ENCODE results near the gene TOMM20. TPM values are rescaled to one million over a fixed set of nuclear protein-coding genes. Genes with fewer than 3 reads are reported as not detected.
A peak's percentile ranks its signal among the peaks of the same experiment; 100 is the strongest.

The TOMM20 gene
- total RNA-seq, 1 experiment from 2014 or later, result 184 TPM

DNA sequence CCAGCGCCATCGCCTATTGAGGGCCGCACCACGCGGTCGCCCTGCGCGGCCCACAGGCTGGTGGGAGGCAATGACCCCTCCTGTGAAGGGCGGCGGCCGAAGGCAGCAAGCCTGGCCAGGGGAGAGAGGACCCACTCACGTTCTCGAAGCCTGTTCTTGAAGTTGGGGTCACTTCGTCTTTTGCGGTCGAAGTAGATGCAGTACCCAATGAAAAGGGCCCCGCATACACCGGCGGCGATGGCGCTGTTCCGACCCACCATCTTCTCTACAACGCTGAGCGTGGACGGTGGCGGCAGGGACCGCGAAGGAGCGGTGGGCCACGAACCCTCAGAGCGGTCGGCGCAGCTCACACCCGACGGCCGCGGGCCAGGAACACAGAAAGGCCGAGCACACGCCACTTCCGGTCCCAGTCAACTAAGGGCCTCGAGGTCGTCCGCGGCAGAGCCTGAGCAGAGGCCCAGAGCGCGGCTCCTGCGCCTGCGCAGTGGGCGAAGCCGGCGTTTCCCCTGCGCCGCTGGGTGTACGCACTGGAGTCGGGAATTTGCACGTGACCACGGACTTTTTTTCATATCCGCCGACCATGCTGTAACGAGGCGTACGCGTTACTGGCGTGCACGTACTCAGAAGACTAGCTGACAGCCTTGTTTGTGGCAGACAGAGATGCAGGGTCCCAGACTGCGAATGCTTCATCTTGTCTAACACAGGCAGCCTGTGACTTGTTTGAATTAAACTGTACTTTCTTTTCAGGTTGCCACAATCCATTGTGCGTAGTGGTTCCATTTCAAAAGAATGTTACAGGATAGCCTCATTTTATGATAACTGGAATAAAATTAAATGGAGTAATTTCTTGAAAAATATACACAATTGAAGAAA, at the start of gene TOMM20 (continued):
- TF ChIP-seq, protein P1, sequence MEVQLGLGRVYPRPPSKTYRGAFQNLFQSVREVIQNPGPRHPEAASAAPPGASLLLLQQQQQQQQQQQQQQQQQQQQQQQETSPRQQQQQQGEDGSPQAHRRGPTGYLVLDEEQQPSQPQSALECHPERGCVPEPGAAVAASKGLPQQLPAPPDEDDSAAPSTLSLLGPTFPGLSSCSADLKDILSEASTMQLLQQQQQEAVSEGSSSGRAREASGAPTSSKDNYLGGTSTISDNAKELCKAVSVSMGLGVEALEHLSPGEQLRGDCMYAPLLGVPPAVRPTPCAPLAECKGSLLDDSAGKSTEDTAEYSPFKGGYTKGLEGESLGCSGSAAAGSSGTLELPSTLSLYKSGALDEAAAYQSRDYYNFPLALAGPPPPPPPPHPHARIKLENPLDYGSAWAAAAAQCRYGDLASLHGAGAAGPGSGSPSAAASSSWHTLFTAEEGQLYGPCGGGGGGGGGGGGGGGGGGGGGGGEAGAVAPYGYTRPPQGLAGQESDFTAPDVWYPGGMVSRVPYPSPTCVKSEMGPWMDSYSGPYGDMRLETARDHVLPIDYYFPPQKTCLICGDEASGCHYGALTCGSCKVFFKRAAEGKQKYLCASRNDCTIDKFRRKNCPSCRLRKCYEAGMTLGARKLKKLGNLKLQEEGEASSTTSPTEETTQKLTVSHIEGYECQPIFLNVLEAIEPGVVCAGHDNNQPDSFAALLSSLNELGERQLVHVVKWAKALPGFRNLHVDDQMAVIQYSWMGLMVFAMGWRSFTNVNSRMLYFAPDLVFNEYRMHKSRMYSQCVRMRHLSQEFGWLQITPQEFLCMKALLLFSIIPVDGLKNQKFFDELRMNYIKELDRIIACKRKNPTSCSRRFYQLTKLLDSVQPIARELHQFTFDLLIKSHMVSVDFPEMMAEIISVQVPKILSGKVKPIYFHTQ (CRISPR knock-in tag; IDR thresholded peaks at IDR 0.05), result no peak
- TF ChIP-seq, protein P2, sequence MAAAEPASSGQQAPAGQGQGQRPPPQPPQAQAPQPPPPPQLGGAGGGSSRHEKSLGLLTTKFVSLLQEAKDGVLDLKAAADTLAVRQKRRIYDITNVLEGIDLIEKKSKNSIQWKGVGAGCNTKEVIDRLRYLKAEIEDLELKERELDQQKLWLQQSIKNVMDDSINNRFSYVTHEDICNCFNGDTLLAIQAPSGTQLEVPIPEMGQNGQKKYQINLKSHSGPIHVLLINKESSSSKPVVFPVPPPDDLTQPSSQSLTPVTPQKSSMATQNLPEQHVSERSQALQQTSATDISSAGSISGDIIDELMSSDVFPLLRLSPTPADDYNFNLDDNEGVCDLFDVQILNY (CRISPR knock-in tag; IDR thresholded peaks at IDR 0.05), result peak; percentile 72; the same call in 1 of the 2 replicates
- TF ChIP-seq, protein P3, sequence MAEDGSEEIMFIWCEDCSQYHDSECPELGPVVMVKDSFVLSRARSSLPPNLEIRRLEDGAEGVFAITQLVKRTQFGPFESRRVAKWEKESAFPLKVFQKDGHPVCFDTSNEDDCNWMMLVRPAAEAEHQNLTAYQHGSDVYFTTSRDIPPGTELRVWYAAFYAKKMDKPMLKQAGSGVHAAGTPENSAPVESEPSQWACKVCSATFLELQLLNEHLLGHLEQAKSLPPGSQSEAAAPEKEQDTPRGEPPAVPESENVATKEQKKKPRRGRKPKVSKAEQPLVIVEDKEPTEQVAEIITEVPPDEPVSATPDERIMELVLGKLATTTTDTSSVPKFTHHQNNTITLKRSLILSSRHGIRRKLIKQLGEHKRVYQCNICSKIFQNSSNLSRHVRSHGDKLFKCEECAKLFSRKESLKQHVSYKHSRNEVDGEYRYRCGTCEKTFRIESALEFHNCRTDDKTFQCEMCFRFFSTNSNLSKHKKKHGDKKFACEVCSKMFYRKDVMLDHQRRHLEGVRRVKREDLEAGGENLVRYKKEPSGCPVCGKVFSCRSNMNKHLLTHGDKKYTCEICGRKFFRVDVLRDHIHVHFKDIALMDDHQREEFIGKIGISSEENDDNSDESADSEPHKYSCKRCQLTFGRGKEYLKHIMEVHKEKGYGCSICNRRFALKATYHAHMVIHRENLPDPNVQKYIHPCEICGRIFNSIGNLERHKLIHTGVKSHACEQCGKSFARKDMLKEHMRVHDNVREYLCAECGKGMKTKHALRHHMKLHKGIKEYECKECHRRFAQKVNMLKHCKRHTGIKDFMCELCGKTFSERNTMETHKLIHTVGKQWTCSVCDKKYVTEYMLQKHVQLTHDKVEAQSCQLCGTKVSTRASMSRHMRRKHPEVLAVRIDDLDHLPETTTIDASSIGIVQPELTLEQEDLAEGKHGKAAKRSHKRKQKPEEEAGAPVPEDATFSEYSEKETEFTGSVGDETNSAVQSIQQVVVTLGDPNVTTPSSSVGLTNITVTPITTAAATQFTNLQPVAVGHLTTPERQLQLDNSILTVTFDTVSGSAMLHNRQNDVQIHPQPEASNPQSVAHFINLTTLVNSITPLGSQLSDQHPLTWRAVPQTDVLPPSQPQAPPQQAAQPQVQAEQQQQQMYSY (CRISPR knock-in tag; IDR thresholded peaks at IDR 0.05), result no peak
- TF ChIP-seq, protein P4, sequence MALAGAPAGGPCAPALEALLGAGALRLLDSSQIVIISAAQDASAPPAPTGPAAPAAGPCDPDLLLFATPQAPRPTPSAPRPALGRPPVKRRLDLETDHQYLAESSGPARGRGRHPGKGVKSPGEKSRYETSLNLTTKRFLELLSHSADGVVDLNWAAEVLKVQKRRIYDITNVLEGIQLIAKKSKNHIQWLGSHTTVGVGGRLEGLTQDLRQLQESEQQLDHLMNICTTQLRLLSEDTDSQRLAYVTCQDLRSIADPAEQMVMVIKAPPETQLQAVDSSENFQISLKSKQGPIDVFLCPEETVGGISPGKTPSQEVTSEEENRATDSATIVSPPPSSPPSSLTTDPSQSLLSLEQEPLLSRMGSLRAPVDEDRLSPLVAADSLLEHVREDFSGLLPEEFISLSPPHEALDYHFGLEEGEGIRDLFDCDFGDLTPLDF (CRISPR knock-in tag; IDR thresholded peaks at IDR 0.05), result no peak
- TF ChIP-seq ZNF232 (CRISPR knock-in tag; IDR thresholded peaks at IDR 0.05), result peak; percentile 57; the same call in 1 of the 2 replicates
- TF ChIP-seq, protein P5, sequence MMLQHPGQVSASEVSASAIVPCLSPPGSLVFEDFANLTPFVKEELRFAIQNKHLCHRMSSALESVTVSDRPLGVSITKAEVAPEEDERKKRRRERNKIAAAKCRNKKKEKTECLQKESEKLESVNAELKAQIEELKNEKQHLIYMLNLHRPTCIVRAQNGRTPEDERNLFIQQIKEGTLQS (CRISPR knock-in tag; conservative IDR thresholded peaks at IDR 0.05), result no peak
- TF ChIP-seq OVOL2 (CRISPR knock-in tag; IDR thresholded peaks at IDR 0.05; ENCODE audit: borderline replicate concordance), result no peak
- no peak for TF ChIP-seq ZNF138 (CRISPR knock-in tag; conservative IDR thresholded peaks at IDR 0.05)
- TF ChIP-seq ZNF671 (CRISPR knock-in tag; IDR thresholded peaks at IDR 0.05), result no peak
- TF ChIP-seq HMGA2 (CRISPR knock-in tag; IDR thresholded peaks at IDR 0.05), result no peak
- TF ChIP-seq, protein P6, sequence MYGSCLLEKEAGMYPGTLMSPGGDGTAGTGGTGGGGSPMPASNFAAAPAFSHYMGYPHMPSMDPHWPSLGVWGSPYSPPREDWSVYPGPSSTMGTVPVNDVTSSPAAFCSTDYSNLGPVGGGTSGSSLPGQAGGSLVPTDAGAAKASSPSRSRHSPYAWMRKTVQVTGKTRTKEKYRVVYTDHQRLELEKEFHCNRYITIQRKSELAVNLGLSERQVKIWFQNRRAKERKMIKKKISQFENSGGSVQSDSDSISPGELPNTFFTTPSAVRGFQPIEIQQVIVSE (CRISPR knock-in tag; IDR thresholded peaks at IDR 0.05; ENCODE audit: borderline replicate concordance), result no peak
- no peak for TF ChIP-seq RELA (CRISPR knock-in tag; IDR thresholded peaks at IDR 0.05; ENCODE audit: borderline replicate concordance)
- no peak; the same call in none of the 2 replicates for TF ChIP-seq ZNF423 (CRISPR knock-in tag; IDR thresholded peaks at IDR 0.05)
- TF ChIP-seq ZNF219 (CRISPR knock-in tag; IDR thresholded peaks at IDR 0.05; ENCODE audit: borderline replicate concordance), result no peak
- TF ChIP-seq, protein P7, sequence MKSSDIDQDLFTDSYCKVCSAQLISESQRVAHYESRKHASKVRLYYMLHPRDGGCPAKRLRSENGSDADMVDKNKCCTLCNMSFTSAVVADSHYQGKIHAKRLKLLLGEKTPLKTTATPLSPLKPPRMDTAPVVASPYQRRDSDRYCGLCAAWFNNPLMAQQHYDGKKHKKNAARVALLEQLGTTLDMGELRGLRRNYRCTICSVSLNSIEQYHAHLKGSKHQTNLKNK (CRISPR knock-in tag; IDR thresholded peaks at IDR 0.05), result no peak
- TF ChIP-seq ZNF416 (CRISPR knock-in tag; IDR thresholded peaks at IDR 0.05), result no peak
- no peak for TF ChIP-seq PRRX2 (CRISPR knock-in tag; IDR thresholded peaks at IDR 0.05)
- TF ChIP-seq, protein P8, sequence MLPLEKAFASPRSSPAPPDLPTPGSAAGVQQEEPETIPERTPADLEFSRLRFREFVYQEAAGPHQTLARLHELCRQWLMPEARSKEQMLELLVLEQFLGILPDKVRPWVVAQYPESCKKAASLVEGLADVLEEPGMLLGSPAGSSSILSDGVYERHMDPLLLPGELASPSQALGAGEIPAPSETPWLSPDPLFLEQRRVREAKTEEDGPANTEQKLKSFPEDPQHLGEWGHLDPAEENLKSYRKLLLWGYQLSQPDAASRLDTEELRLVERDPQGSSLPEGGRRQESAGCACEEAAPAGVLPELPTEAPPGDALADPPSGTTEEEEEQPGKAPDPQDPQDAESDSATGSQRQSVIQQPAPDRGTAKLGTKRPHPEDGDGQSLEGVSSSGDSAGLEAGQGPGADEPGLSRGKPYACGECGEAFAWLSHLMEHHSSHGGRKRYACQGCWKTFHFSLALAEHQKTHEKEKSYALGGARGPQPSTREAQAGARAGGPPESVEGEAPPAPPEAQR (CRISPR knock-in tag; IDR thresholded peaks at IDR 0.05), result no peak
- peak; percentile 84 for TF ChIP-seq MYBL2 (CRISPR knock-in tag; IDR thresholded peaks at IDR 0.05)
- TF ChIP-seq GRHL2 (CRISPR knock-in tag; IDR thresholded peaks at IDR 0.05; ENCODE audit: insufficient replicate concordance, severe bottlenecking), result no peak
- TF ChIP-seq, protein P9, sequence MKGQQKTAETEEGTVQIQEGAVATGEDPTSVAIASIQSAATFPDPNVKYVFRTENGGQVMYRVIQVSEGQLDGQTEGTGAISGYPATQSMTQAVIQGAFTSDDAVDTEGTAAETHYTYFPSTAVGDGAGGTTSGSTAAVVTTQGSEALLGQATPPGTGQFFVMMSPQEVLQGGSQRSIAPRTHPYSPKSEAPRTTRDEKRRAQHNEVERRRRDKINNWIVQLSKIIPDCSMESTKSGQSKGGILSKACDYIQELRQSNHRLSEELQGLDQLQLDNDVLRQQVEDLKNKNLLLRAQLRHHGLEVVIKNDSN (CRISPR knock-in tag; IDR thresholded peaks at IDR 0.05), result peak; percentile 95
- TF ChIP-seq, protein P10, sequence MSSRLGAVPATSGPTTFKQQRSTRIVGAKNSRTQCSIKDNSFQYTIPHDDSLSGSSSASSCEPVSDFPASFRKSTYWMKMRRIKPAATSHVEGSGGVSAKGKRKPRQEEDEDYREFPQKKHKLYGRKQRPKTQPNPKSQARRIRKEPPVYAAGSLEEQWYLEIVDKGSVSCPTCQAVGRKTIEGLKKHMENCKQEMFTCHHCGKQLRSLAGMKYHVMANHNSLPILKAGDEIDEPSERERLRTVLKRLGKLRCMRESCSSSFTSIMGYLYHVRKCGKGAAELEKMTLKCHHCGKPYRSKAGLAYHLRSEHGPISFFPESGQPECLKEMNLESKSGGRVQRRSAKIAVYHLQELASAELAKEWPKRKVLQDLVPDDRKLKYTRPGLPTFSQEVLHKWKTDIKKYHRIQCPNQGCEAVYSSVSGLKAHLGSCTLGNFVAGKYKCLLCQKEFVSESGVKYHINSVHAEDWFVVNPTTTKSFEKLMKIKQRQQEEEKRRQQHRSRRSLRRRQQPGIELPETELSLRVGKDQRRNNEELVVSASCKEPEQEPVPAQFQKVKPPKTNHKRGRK (CRISPR knock-in tag; IDR thresholded peaks at IDR 0.05; ENCODE audit: borderline replicate concordance), result no peak
- TF ChIP-seq EMX1 (CRISPR knock-in tag; IDR thresholded peaks at IDR 0.05), result no peak
- TF ChIP-seq SOX15 (CRISPR knock-in tag; IDR thresholded peaks at IDR 0.05), result no peak
- no peak; the same call in 1 of the 2 replicates for TF ChIP-seq NFYB (CRISPR knock-in tag; conservative IDR thresholded peaks at IDR 0.05; ENCODE audit: low read depth)
